Measurements from ENCODE around the gene SCARB1.

SCARB1 gene

GRCh38 chr12:124760560-124760959 lies 103.1 kb downstream of the SCARB1 start:
- no peak for DNase-seq (ENCODE audit: low read depth)

- no peak for DNase-seq (ENCODE audit: low read depth)
These were observed 103.7 kb downstream of the SCARB1 start for GRCh38 chr12:124759841-124760503.

DNA sequence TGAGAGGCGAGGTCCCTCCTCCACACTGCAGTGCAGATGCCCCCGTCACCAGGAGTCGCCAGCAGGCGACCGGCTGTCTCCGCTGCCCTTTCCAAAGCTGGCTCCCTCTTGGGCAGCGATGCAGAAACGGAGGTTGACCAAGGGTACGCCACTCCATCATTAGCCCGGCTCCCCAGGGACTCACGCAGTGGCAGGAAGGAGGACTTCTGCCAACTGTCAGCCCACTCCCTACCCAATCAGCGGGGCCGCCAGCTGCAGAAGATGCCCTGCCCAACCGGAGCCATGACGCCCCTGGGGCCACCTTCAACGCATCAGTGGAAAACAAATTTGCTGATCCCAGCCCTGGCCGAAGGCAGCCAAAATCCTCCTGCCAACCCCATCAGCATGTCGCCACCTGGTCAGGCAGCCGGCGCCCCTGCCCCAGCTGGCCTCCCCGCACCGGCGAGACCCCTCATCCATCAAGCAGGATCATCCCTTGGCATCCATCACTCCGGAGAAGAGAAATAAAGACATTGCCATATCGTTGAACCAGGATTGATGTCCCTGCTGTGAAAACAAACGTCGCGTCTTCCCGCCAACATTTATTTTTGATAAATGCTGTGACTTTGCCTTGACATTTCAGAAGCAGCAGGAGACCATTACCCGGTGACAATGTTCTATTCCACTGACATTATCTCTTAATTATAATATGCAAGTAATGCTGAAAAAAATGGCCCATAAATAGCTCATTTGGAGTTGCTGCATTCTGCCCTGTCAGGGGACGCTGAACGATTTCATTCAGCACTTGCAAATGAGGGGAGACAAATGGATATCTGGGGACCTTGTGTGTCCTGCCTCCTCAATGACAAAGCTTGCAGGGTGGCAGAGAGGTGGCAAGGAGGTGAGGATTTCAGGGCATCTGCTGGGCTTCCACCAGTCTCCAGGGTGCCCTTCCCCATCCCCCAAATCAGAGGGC lies 105.1 kb downstream of the SCARB1 start:
- DNase-seq (ENCODE audit: low read depth): no peak

GRCh38 chr12:124757329-124757728 lies 106.3 kb downstream of the SCARB1 start:
- DNase-seq (ENCODE audit: low read depth): no peak

DNA sequence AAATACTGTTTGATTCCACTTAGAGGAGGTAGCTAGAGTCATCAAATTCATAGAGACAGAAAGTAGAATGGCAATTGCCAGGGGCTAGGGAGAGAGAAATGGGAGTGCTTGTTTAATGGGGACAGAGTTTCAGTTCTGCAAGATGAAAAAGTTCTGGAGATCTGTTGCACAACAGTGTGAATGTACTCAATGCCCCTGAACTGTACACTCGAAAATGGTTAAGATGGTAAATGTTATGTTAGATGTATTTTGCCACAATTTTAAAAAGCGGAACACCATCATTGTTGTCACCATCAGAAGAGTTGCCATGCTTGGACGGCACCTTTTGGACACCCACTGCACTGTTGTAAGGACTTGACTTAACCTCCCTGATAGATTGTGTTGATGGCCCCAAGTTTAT lies 106.9 kb downstream of the SCARB1 start:
- no peak for DNase-seq (ENCODE audit: low read depth)

DNA sequence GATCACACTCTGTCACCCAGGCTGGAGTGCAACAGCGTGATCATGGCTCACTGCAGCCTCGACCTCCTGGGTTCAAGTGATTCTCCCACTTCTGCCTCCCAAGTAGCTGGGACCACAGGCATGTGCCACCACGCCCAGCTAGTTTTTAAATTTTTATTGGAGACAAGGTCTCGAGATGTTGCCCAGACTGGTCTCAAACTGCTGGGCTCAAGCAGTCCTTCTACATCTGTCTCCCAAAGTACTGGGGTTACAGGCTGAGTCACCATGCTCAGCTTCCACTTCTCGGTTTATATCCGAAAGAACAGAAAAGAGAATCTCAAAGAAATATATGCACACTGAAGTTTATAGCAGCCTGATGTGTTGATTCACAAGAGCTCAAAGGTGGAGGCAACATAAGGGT lies 107.5 kb downstream of the SCARB1 start:
- no peak for DNase-seq (ENCODE audit: low read depth)

DNA sequence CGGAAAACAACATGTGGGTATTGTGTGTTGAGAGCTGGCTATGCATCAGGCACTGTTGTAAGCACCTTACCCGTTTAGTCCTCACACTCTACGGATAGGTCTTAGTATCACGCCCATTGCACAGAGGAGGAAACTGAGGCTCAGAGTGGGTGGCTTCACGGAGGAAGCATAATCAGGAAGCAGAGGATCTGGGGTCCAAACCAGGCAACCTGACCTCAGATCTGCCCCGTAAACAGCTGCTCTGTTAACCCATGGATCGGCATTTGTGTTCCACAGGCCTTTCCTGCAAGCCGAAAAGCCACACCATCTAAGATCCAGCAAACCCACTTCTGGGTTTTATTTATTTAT lies 107.9 kb downstream of the SCARB1 start:
- no peak for DNase-seq (ENCODE audit: low read depth)

GRCh38 chr12:124754949-124755800 lies 108.5 kb downstream of the SCARB1 start:
- no peak for DNase-seq (ENCODE audit: low read depth)

DNA sequence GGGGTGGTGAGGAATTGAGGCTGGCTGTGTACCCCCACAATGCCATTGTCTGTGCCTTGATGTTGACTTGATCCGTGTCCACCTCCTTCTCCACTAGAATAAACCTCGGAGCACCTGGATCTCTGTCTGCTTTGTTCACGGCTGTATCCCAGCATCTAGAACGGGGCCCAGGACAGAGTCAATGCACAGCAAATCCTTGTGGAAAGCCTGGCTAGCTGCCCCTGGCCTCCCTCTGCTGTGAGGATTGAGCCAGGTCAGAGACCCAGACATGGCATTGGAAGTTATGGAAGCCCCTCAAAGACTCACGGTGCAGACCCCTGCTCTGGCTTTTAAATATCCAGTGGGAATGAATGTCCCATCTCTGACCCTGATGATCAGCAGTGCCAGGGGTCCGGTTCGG lies 109.2 kb downstream of the SCARB1 start:
- no peak for DNase-seq (ENCODE audit: low read depth)

DNA sequence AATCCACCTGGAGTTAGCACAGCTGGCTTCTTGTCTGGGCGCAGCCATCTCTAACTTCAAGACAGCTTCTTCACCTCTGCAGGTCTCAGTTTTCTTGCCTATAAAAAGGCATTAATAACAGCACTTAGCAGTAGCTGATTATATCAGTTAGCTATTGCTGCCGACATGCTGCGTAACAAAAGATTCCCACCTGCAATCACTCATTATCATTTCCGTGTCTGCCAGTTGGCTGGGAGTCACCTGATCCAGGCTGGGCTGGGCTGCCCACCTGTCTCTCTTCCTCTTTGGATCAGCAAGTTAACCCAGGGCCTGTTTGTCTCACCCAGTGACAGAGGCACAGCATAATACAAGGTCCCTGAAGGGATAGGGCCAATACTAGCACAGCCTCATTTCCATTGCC lies 109.7 kb downstream of the SCARB1 start:
- no peak for DNase-seq (ENCODE audit: low read depth)

- DNase-seq (ENCODE audit: low read depth): no peak
These were observed 110.5 kb downstream of the SCARB1 start for GRCh38 chr12:124753228-124753591.

DNA sequence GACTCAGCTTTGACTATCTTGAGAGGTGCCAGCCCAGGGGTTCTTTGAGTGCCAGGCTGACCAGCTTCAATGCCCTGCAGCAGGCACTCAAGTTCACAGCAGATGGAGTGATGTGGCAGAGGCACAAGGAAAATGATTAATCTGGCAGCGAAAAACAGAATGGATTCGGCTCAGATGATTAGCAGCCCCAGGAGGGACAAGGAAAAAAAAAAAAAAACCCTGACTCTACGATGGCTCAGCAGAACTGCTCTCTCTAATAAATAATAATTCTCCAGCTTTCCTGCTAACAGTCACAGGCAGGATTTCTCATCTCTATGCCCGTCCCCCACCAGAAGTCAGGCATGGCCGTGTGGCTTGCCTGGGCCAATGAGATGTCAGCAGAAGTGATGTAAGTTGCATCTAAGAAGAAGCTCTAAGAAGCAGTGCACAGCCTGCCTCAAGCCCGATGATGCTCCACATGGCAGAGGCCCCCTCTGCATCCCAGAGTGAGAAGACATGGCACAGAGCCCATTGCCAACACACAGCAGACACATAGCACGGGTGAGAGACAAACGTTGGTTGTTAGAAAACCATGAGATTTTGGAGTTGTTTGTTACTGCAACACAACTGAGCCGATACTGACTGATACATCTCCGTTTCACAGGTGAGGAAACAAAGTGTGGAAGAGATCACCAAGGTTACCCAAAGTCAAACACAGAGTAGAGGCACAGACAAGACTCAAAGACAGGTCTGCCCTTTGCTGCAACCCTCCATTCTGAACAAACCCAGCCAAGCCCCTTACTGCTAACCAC lies 111.0 kb downstream of the SCARB1 start:
- no peak for DNase-seq (ENCODE audit: low read depth)

GRCh38 chr12:124751654-124752355 lies 111.9 kb downstream of the SCARB1 start:
- DNase-seq (ENCODE audit: low read depth): no peak

DNA sequence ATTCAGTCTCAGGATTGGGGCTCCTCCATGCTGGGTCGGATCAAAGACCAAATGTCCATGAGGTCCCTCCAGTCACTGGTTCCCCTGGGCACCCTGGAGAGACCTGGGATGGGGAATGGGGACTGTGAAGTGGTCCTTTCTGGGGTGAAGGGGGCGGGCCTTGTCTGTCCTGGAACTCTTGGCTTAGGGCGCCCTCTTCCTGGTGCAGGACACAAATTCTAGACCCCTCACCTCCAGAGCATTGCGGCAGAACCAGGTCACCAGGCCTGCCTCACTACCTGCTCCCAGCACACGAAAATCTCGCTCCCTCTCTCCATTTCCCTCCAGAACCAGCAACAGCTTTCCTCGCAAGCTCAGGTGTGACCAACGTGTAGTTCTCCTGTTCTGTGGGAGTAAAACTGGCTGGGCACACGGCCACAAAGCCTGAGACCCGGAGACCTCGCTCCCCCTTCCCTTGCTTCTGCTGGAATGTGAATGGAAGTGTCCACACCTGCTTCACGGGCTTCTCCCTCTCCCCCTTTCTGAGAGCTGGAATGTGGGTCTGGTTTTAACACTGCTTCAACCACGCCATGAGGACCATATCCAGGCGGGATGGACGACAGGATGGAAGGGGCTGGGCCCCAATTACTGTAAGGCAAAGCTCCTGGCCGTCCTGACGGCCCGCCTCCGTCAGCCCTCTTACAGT lies 112.7 kb downstream of the SCARB1 start:
- DNase-seq (ENCODE audit: low read depth): no peak

GRCh38 chr12:124750149-124750656 lies 113.5 kb downstream of the SCARB1 start:
- no peak for DNase-seq (ENCODE audit: low read depth)

DNA sequence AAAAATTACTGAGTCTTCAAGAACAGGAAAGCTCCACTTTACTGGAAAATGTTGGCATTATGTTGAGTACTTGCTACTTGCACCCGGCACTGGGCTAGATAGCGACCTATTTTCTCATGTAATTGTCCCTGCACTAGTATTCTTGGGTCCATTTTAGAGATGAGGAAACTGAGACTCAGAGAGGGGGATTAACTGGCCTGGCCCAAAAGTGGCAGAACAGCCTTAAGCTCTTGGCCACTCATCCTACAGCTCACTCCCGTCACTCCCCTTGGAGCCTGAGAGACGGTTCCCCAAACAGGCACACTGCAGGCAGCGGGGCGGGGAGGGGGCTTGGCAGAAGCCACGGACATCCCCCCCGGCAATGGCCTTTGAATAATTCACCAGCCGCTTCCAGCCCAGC lies 113.9 kb downstream of the SCARB1 start:
- DNase-seq (ENCODE audit: low read depth): no peak

- DNase-seq (ENCODE audit: low read depth): no peak
These were observed 116.1 kb downstream of the SCARB1 start for GRCh38 chr12:124747426-124748161.

DNA sequence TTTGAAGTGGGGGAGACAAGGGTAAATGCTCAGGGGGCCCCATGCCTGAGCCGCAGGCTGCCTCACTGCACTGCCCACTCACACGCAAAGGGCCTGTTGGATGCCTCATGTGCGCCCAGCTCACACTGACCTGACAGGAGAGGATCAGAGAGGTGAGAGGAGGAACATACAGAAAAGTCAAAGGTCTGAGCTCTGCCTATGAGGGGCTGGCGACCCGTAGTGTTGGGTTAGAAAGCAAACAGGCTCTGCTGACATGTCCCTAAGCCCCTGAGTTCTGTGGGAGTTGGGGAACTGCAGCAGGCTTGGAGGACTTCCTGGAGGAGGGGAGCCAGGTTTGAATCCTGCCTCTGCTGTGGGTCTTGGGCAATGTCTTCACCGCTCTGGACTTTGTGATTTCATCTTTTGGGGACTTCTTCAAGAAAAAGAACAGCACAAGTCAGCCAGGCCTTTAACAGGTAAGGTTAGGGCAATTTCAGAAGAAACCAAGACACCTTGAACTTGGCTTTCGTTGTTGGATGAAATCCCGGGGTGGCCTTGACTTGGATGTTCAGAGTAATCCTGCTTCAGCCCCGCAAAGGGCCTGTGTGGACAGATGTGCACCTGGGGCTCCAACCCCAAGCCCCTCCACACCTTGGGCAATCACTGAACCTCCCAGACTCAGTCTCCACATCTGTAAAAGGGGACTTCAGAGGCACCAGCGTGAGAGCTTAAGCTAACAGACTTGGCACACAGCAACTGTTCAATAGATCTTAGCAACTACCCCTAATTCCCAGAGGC lies 116.8 kb downstream of the SCARB1 start:
- DNase-seq (ENCODE audit: low read depth): no peak

Measured in stimulated activated CD8-positive, alpha-beta memory T cell treated with anti-CD3 and anti-CD28 coated beads, Interleukin-15, amount 100 ng/mL, for 1 hour (primary cell).